Non-pigmented ciliary epithelial cell (primary cell): ENCODE measurements around the gene PTRH2.

Experiments
- DNase-seq: peaks from one replicate; pipeline ENCODE4 v3.0.0-alpha.2; 2010; ENCODE audit warnings: low read depth

PTRH2 gene

DNA sequence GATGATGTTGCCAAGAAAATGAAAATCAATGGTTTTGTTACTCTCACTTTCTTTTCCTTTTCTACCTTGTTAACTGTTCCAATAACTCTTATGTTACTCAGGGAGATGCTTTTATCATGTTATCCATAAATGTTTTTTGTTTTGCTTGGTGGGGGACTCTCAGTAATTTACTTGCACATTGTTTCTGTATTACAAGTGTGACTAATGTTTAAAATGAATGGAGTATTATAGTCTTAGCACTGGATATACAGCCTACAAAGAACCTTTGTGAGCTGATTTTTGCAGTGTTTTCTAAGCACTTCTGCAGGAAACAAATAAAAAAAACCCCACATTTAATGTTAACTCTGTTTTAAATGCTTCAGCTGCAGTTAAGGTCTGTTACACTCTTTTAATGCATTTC is 12.3 kb upstream of the PTRH2 start:
- DNase-seq = no peak

- no peak for DNase-seq
Measured at GRCh38 chr17:59716427-59716826, 9.2 kb upstream of the PTRH2 start.

- DNase-seq = no peak
Measured at GRCh38 chr17:59714255-59714654, 7.0 kb upstream of the PTRH2 start.

- DNase-seq = no peak
Measured at GRCh38 chr17:59712862-59713261, 5.6 kb upstream of the PTRH2 start.

- DNase-seq = no peak
Measured at GRCh38 chr17:59711936-59712335, 4.7 kb upstream of the PTRH2 start.

DNA sequence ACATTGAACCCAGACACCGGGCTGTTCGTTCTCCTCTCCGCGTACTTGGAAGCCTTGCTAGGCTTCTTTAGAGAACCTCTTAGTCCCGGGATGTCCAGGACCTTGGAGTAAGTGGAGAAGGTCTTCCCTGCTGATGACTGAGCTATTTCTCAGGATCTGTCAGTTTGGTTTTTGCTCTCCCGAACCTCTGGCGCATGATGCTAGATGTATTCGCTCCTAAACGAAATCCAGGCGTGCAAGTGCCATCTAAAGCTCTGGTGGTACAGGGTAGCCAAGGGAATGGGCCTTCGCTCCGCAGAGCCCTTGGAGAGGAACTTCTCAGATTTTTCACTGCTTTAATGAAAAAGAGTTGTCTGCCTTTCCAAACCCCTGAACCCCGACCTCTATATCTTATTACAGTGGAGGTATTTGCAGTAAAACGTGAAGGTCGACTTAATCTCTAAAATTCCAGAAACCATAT is 771 bp upstream of the PTRH2 start:
- no peak for DNase-seq

- no peak for DNase-seq
Measured at GRCh38 chr17:59702304-59702703, 4.9 kb downstream of the PTRH2 start.

DNA sequence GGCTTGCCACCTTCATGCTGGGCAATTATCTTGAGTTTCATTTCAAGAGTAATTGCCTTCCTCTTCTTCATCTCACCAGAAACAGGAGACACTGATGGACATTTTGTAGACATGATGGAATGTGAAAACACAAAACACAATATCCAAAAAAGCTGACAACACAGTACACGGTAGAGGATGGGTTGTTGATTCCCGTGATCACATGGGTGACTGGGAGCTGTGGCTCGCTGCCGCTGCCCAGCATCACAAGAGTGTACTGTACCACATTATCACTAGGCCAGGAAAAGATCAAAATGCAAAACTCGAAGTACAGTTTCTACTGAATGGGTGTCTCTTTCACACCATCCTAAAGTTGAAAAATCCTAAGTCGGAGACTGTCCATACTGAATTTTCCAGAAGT is 7.4 kb downstream of the PTRH2 start:
- no peak for DNase-seq

- no peak for DNase-seq
Measured at GRCh38 chr17:59699218-59699617, 8.0 kb downstream of the PTRH2 start.

DNA sequence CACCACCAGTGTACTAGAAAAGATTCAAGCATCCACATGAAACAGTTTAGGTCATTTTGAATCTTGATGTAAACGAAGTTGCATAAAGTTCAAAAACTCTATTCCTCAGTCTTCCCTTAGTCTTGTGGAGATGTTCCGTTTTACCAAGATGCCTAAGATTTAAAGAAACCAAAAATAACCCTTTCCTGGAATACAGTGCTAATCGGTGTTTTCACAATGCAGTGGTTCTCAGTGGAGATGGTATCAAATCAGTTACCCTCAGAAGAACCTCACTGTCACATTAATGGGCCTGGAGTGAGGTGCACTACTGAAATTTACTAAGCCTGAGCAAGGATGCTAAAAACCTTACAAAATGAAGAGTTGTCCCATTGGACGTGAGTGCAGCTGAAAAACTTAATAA is 9.1 kb downstream of the PTRH2 start:
- DNase-seq = no peak

DNA sequence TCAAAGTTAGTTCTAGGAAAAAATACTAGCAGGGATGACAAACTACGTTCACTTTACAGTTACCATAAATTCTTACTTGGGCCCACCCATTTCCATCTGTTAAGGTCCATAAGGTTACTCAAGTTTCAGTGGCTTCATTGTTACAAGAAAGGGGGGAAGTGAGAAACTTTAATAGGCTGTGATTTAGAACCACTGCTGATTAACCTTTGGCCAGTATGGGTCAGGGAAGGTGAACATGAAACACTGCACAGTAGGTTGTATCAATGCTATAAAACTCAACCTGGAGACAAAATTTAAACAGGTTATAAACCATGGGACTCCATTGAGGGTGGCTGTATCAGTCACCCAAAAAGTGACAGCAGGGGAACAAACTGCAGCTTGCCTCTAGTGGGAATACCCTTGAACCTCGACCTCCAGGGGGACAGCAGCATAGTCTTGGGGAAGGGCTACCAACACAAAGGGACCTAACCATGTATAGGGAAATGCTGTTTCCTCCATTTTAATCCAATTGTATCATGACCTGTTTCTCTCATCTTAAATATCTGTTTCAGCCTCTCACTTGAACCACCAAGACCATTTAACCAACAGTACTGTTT is 10.4 kb downstream of the PTRH2 start:
- no peak for DNase-seq

GRCh38 chr17:59695945-59696681 is 11.1 kb downstream of the PTRH2 start:
- no peak for DNase-seq

GRCh38 chr17:59694344-59694743 is 12.9 kb downstream of the PTRH2 start:
- DNase-seq = no peak

- no peak for DNase-seq
Measured at GRCh38 chr17:59693582-59693981, 13.6 kb downstream of the PTRH2 start.

DNA sequence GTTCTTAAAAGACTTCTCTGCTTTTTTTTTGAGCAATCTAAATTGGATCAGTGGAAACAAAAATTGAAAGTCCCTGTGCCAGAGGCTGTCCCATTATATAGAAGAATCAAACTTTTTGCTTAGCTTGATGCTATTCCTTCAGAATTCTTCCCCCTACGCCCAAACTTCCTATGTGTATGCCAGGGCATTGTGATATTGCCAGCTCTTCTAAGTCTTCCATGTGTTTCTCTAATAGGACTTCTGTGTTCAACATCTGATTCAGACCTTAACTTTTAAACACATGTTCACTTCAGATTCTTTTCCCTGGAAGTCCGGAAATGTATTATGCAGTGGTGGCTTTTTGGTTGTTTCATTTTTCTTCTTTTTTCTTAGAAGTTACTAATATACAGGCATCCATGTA is 18.7 kb downstream of the PTRH2 start:
- DNase-seq = no peak

- no peak for DNase-seq
Measured at GRCh38 chr17:59688008-59688407, 19.2 kb downstream of the PTRH2 start.

DNA sequence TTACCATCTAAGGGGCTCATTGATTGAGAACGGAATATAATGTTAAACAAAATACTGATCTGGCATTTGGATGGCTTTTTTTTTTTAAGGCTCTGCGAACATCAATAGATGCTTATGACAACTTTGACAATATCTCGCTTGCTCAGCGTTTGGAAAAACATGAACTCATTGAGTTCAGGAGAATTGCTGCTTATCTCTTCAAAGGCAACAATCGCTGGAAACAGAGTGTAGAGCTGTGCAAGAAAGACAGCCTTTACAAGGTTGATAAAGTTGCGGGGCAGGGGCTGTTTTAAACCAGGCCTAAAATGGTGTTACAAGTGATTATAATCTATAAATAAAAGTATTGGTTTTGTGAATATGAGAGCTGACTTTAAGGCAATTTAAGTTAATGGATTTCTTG is 22.3 kb downstream of the PTRH2 start:
- no peak for DNase-seq

DNA sequence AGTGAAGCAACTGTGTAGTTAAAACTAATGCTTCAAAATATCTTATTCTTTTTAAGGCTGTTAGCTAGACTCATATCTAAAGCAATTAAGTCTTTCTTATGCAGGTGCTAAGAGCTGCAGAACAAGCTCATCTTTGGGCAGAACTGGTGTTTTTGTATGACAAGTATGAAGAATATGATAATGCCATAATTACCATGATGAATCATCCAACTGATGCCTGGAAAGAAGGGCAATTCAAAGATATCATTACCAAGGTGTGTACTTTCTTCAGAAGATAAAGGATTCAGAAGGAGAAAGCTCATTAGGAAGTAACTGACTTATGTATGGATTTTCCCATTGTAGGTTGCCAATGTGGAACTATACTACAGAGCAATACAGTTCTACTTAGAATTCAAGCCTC is 23.9 kb downstream of the PTRH2 start:
- DNase-seq = no peak

DNA sequence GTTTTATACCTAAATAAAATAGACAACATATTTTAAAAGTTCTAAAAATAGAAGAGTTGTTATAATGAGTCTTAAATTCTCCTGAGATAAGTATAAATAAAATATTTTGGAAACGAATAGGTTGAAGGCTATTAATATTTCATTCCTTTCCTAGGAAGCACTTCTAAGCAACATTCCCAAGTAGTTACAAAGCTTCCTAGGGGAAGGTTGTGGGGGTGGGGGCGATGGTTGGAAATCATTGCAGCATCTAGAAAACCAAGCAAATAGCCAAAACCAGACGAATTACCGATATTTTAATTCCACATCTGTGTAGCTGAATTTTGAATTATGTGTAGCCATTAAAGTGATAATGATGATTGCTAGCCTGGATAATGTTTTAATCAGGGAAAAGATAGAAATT is 26.9 kb downstream of the PTRH2 start:
- no peak for DNase-seq

GRCh38 chr17:59678918-59679317 is 28.3 kb downstream of the PTRH2 start:
- no peak for DNase-seq

DNA sequence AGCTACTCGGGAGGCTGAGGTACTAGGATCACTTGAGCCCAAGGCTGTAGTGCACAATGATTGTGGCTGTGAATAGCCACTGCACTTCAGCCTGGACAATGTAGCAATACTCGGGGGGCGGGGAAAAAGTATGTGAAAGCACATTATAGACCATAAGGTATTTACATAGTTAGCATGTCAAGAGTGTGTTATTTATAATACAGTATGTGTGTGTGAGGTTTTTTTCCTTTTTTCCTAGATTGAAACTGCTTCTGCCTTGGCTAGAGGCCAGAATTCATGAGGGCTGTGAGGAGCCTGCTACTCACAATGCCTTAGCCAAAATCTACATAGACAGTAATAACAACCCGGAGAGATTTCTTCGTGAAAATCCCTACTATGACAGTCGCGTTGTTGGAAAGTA is 30.5 kb downstream of the PTRH2 start:
- DNase-seq = no peak

GRCh38 chr17:59675231-59675630 is 32.0 kb downstream of the PTRH2 start:
- no peak for DNase-seq

DNA sequence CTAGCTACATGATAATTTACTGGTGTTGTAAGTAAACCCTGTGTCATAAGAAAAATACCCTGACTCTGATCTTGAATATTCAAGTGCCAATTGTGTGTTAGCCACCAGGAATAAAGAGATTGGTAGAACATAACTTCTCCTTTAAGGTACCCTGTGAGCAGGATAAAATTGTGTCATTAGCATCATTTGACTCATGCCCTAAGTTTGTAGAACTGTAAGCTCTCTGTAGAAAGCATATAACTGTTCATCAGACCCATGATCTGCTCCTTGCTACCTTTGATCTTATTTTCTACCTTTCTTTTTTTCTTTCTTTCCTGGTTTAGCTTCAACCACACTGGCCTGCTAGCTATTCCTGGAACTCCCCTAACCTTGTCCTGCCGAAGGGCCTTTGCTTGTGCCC is 35.8 kb downstream of the PTRH2 start:
- no peak for DNase-seq

DNA sequence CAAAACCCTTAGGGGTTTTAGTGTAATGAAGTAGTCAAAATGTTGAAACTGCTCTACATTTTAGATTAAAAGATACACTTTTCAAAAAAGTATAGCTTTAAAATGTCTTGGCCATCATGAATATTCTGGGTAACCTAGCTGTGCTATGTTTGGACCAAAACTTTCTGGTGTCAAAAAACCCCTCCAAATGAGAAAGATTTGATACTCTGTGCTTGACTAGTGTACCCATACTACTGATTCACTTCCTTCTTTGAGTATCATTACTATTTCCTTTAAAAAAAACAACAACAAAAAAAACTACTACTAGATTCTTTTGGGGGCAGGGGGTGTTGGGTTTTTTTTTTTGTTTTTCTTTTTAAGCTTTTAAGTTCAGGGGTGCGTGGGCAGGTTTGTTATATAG is 37.3 kb downstream of the PTRH2 start:
- no peak for DNase-seq
